Peyer's patch (tissue), 4 donors: ENCODE measurements around the gene CCDC188. TPM values are rescaled to one million over a fixed set of nuclear protein-coding genes. Genes with fewer than 3 reads are reported as not detected.

Experiments
- DNase-seq, 3 donors: peaks; one replicate each; pipeline ENCODE4 v3.0.0-alpha.2; 2017 to 2019
- H3K27ac ChIP-seq, 4 donors: fragments of 200-600 bp; sonication (generic); one replicate each; pipeline ENCODE4 v1.5.1; 2016 to 2019
- H3K27me3 ChIP-seq, 2 donors: fragments of 200-600 bp; sonication (generic); one replicate each; pipeline ENCODE4 v1.5.1; 2019
- H3K36me3 ChIP-seq, 3 donors: fragments of 200-600 bp; sonication (generic); one replicate each; pipeline ENCODE4 v1.5.1; 2016 to 2019
- H3K4me1 ChIP-seq, 4 donors: fragments of 200-600 bp; sonication (generic); one replicate each; pipeline ENCODE4 v1.5.1; 2016 to 2019
- H3K4me3 ChIP-seq, 4 donors: fragments of 200-600 bp; sonication (generic); 1 replicate in 3 of 4; 2 replicates in 1 of 4; pipeline ENCODE4 v1.5.1; 2016 to 2019; ENCODE audit warnings: mild to moderate bottlenecking in 1 of 4
- H3K9me3 ChIP-seq, 4 donors: fragments of 200-600 bp; sonication (generic); one replicate each; pipeline ENCODE4 v1.5.1; 2016 to 2019; ENCODE audit warnings: mild to moderate bottlenecking in 1 of 4
- CTCF ChIP-seq, 6 experiments: fragments of 450-650 bp in 4 of 6; fragments of 200-600 bp in 2 of 6; sonication (generic) in 1 of 6; IDR thresholded peaks; one replicate each; pipeline ENCODE4 v1.5.1; 2017 to 2019; ENCODE audit warnings: antibody characterized with exemption in 6 of 6, mild to moderate bottlenecking in 3 of 6, moderate library complexity in 1 of 6
- POLR2A ChIP-seq, 2 donors: fragments of 450-650 bp; IDR thresholded peaks; one replicate each; pipeline ENCODE4 v1.5.1; 2017; ENCODE audit warnings: antibody characterized with exemption in 2 of 2, mild to moderate bottlenecking in 2 of 2, moderate library complexity in 2 of 2
- total RNA-seq, 4 donors: library from RNA; depleted of rRNA; stranded (reverse); fragments of >200 nt; gene quantifications; one replicate each; pipeline ENCODE4 v1.1.0, GENCODE V29; 2016

The CCDC188 gene
- total RNA-seq, 4 donors from 2014 or later = 6.6 TPM; not detected in 3

DNA sequence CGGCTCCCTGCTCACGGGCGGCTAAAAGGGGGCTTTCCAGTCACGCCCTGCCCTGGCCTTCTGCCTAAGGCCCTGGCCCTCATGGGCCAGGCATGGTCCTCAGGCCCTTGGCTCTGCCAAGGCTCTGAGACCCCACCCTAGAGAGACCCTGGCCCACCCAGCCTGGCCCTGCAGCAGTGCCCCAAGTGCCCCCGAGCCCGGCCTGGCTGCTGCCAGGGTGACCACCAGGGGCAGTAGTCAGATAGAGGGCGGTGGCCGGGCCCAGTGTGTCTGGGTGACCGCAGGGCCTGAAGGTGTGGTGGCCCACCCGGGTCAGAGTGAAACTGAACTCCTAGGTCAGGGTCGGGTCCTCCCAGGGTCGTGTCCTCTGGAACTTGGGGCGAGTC lies 29.4 kb upstream of the CCDC188 start:
- TF ChIP-seq CTCF (IDR thresholded peaks at IDR 0.05) (no peak), POLR2A (IDR thresholded peaks at IDR 0.05) (no peak)
- Histone ChIP-seq H3K4me1 (peaks cover 0 to 4% (median 0%) of the 10 kb centered on the region in 4 donors), H3K27ac (no peak overlapping the region), H3K36me3 (no peaks in the 10 kb centered on the region), H3K9me3 (no peaks in the 10 kb centered on the region), H3K27me3 (no peaks in the 10 kb centered on the region), H3K4me3 (no peak overlapping the region)
- no peak for DNase-seq

- Histone ChIP-seq H3K36me3 (no peaks in the 10 kb centered on the region), H3K27me3 (no peaks in the 10 kb centered on the region), H3K9me3 (no peaks in the 10 kb centered on the region), H3K27ac (no peak overlapping the region), H3K4me1 (peaks cover 0 to 4% (median 0%) of the 10 kb centered on the region in 4 donors), H3K4me3 (no peak overlapping the region)
- no peak for DNase-seq
- TF ChIP-seq CTCF (IDR thresholded peaks at IDR 0.05) = no peak
- no peak for TF ChIP-seq POLR2A (IDR thresholded peaks at IDR 0.05)
Measured at GRCh38 chr22:20179455-20180244, 28.8 kb upstream of the CCDC188 start.

GRCh38 chr22:20178915-20179227 lies 28.0 kb upstream of the CCDC188 start:
- no peak for TF ChIP-seq POLR2A (IDR thresholded peaks at IDR 0.05)
- TF ChIP-seq CTCF (IDR thresholded peaks at IDR 0.05) = no peak
- no peaks in the 10 kb centered on the region for H3K27me3 ChIP-seq

GRCh38 chr22:20178075-20178914 lies 27.4 kb upstream of the CCDC188 start:
- no peak for DNase-seq
- TF ChIP-seq POLR2A (IDR thresholded peaks at IDR 0.05) = no peak
- no peak for TF ChIP-seq CTCF (IDR thresholded peaks at IDR 0.05)
- Histone ChIP-seq H3K27me3 (no peaks in the 10 kb centered on the region), H3K4me3 (no peak overlapping the region), H3K4me1 (peaks cover 0 to 4% (median 0%) of the 10 kb centered on the region in 4 donors), H3K9me3 (no peaks in the 10 kb centered on the region), H3K36me3 (no peaks in the 10 kb centered on the region), H3K27ac (no peak overlapping the region)

More at GRCh38 chr22:20178915-20179227, 28.0 kb upstream of the CCDC188 start:
- Histone ChIP-seq H3K36me3 (no peaks in the 10 kb centered on the region), H3K27ac (no peak overlapping the region), H3K4me1 (peaks cover 0 to 4% (median 0%) of the 10 kb centered on the region in 4 donors), H3K9me3 (no peaks in the 10 kb centered on the region), H3K4me3 (no peak overlapping the region)
- no peak for DNase-seq

GRCh38 chr22:20177217-20177911 lies 26.5 kb upstream of the CCDC188 start:
- TF ChIP-seq POLR2A (IDR thresholded peaks at IDR 0.05) = no peak
- TF ChIP-seq CTCF (IDR thresholded peaks at IDR 0.05) = no peak
- H3K36me3 ChIP-seq = no peaks in the 10 kb centered on the region
- no peak overlapping the region for H3K27ac ChIP-seq
- no peak for DNase-seq
- no peak overlapping the region for H3K4me3 ChIP-seq
- peaks cover 0 to 4% (median 0%) of the 10 kb centered on the region in 4 donors for H3K4me1 ChIP-seq
- H3K9me3 ChIP-seq = no peaks in the 10 kb centered on the region
- no peaks in the 10 kb centered on the region for H3K27me3 ChIP-seq
